HG03066 (cell line): Measurements from ENCODE around the gene MOV10.
"Not testable (repeated sequence)": the region's sequence is repeated elsewhere in the genome, so short reads cannot be mapped to it uniquely, and the experiment has no call there.

ENCODE experiments used
- ATAC-seq: cut with Tn5 transposase; IDR thresholded peaks from one replicate; pipeline ENCODE4 v1.9.1; 2021; ENCODE audit warnings: low read depth; ENCODE audit not compliant: unreplicated experiment

Gene MOV10

DNA sequence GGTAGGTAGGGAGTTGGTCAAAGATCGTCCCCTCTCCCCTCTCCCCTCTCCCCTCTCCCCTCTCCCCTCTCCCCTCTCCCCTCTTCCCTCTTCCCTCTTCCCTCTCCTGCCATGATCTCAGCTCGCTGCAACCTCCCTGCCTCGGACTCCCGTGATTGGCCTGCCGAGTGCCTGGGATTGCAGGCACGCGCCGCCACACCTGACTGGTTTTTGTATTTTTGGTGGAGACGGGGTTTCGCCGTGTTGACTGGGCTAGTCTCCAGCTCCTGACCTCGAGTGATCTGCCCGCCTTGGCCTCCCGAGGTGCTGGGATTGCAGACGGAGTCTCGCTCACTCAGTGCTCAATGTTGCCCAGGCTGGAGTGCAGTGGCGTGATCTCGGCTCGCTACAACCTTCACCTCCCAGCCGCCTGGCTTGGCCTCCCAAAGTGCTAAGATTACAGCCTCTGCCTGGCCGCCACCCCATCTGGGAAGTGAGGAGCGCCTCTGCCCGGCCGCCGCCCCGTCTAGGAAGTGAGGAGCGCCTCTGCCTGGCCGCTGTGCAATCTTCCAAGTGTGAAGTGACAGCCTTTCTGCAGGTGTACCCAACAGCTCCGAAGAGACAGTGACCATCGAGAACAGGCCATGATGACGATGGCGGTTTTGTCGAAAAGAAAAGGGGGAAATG, 54.0 kb downstream of the MOV10 start:
- ATAC-seq: not testable (repeated sequence)

DNA sequence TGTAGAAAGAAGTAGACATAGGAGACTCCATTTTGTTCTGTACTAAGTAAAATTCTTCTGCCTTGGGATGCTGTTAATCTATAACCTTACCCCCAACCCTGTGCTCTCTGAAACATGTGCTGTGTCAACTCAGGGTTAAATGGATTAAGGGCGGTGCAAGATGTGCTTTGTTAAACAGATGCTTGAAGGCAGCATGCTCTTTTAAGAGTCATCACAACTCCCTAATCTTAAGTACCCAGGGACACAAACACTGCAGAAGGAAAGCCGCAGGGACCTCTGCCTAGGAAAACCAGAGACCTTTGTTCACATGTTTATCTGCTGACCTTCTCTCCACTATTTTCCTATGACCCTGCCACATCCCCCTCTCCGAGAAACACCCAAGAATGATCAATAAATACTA, 54.6 kb downstream of the MOV10 start:
- ATAC-seq: not testable (repeated sequence)

GRCh38 chr1:112729909-112730308, 55.5 kb downstream of the MOV10 start:
- ATAC-seq: no peak

- ATAC-seq: no peak
These were observed 57.0 kb downstream of the MOV10 start for GRCh38 chr1:112731451-112731850.

GRCh38 chr1:112735752-112736151, 61.3 kb downstream of the MOV10 start:
- no peak for ATAC-seq

DNA sequence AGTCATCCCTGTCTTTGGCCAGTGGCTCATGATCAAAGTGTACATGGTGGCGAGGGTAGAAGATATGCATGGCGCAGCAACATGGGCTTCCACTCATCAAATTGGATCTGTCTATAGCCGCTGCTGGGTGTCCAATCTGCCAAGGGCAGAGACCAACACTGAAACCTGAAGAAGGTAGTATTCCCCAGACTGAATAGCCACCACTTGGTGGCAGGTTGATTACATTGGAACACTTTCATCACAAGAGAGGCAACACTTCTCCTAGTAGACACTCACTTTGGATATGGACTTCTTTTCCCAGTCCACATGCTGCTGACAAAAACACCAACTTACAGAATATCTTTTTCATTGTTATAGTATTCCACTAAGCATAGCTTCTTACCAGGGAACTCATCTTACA, 63.1 kb downstream of the MOV10 start:
- no peak for ATAC-seq

DNA sequence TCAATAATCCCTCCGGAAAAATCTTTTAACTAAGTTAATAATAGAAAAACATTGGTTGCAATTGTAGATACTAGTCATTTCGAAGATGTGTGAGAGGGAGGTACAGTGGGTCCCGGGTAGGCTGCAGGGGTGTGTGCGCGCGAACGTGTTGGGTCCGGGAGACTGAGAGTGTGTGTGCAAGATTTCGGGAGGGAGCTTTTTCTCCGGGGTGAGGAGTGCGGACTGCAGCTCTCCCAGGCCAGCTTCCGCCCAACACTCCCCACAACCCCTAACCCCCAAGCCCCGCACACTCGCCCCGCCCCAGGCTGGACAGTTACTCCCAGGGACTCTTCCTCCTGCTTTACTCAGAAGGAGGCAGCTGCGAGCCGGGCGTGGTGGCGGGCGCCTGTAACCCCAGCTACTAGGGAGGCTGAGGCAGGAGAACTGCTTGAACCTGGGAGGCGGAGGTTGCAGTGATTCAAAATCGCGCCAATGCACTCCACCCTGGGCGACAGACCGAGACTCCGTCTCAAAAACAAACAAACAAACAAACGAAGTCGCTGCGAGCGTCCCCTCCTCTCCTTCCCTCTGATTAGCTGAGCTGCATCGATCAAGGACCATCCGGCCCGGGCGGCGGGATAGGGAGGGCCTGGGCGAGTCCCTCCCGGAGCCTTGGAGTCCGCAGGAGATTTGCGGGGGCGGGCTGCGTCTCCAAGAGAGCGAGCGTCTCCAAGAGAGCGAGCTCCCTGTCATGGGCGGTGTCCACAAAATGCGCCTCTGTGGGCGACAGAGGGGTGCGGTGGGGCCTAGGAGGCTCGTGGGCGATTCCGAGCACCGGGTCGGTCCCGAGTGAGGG, 68.9 kb downstream of the MOV10 start:
- ATAC-seq: no peak

- ATAC-seq: no peak
These were observed 69.6 kb downstream of the MOV10 start for GRCh38 chr1:112744009-112744578.

DNA sequence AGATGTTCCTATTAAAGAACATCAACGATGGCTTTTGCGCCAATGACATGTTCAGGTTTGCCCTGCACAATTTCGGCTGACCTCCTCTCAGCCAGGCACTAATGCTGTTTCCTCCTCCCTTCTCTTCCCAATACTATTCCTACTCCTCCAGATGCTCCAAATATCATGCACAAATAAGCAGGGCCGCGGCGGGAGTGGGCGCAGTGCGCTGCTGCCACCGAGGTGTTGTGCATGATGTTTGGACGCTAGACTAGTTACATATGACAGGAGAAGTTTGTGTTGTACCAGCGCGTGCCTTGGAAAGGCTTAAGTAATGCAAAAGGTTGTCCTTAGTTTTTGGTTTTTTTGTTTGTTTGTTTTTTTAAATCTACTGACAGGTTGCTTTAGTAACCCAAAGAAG, 73.9 kb downstream of the MOV10 start:
- no peak for ATAC-seq
